Body of pancreas (tissue), 4 donors: Measurements from ENCODE around the gene SLC16A10. TPM values are rescaled to one million over a fixed set of nuclear protein-coding genes. Genes with fewer than 3 reads are reported as not detected.
A peak's percentile ranks its signal among the peaks of the same experiment; 100 is the strongest.

Experiments used
- ATAC-seq: fragments of 150-250 bp; one replicate; pipeline ENCODE4 v1.9.1; 2016
- DNase-seq, 4 donors: peaks; one replicate each; pipeline ENCODE4 v3.0.0-alpha.2; 2019
- H3K27ac ChIP-seq, 4 donors: fragments of 200-600 bp; sonication (generic); 1 replicate in 3 of 4; 2 replicates in 1 of 4; pipeline versions ENCODE4 v1.5.1 to v1.6.1; 2016 to 2019; ENCODE audit warnings: mild to moderate bottlenecking in 1 of 4, mixed read lengths in 1 of 4, moderate library complexity in 1 of 4
- H3K27me3 ChIP-seq, 2 donors: fragments of 200-600 bp; sonication (generic); one replicate each; pipeline ENCODE4 v1.6.0; 2016; ENCODE audit warnings: mild to moderate bottlenecking in 1 of 2
- H3K36me3 ChIP-seq, 2 donors: fragments of 200-600 bp; sonication (generic); replicated peaks in 1 of 2; 2 replicates each; pipeline ENCODE4 v1.5.1; 2016; ENCODE audit warnings: low read depth in 2 of 2; ENCODE audit not compliant: insufficient read depth in 1 of 2
- H3K4me1 ChIP-seq: fragments of 200-600 bp; sonication (generic); one replicate; pipeline ENCODE4 v1.6.0; 2016
- H3K4me3 ChIP-seq, 2 donors: fragments of 200-600 bp; sonication (generic); 1 replicate in 1 of 2; 2 replicates in 1 of 2; pipeline ENCODE4 v1.5.1; 2016 to 2019
- H3K9me3 ChIP-seq, 3 donors: fragments of 200-600 bp; sonication (generic); 1 replicate in 2 of 3; 2 replicates in 1 of 3; pipeline ENCODE4 v1.5.1; 2016
- POLR2A ChIP-seq, 3 donors: fragments of 450-650 bp; IDR thresholded peaks; one replicate each; pipeline ENCODE4 v1.6.1; 2016; ENCODE audit warnings: antibody characterized with exemption in 3 of 3, mild to moderate bottlenecking in 2 of 3
- WGBS, 2 donors: methylation state at CpG; one replicate each; pipeline ENCODE4 v1.1.5; 2017; 5-methylcytosine and 5-hydroxymethylcytosine counted together
- intact Hi-C: fragments of 100-400 bp; cut with DNase I; formaldehyde crosslinking; loops from one replicate; pipeline ENCODE4 v1.15.1; 2023
- total RNA-seq, 2 donors: library from RNA; depleted of rRNA; stranded (reverse); fragments of >200 nt; gene quantifications; one replicate each; pipeline ENCODE4 v1.1.0, GENCODE V29; 2016
- TF ChIP-seq, protein P1 (sequence below), 7 experiments: fragments of 450-650 bp in 4 of 7; fragments of 200-600 bp in 3 of 7; sonication (generic) in 3 of 7; IDR thresholded peaks; one replicate each; pipeline ENCODE4 v1.5.1; 2016 to 2019; ENCODE audit warnings: antibody characterized with exemption in 7 of 7

SLC16A10 gene
- total RNA-seq, 2 donors from 2014 or later = 59.4 to 124 TPM

GRCh38 chr6:111260570-111261298, 173.4 kb downstream of the SLC16A10 start:
- intact Hi-C loops = no loop called here
- Histone ChIP-seq H3K4me1 (peaks cover 23% of the 10 kb centered on the region), H3K36me3 (no peaks in the 10 kb centered on the region), H3K9me3 (no peaks in the 10 kb centered on the region), H3K27me3 (no peaks in the 10 kb centered on the region), H3K4me3 (peak overlapping the region in 1 of 2 donors; percentile 72), H3K27ac (no peak overlapping the region)
- ATAC-seq (no peak), DNase-seq (no peak)
- 83 to 84% methylated on average over 12 of the region's 12 CpGs for WGBS, 2 donors
- TF ChIP-seq POLR2A (IDR thresholded peaks at IDR 0.05) = no peak
- TF ChIP-seq, protein P1, sequence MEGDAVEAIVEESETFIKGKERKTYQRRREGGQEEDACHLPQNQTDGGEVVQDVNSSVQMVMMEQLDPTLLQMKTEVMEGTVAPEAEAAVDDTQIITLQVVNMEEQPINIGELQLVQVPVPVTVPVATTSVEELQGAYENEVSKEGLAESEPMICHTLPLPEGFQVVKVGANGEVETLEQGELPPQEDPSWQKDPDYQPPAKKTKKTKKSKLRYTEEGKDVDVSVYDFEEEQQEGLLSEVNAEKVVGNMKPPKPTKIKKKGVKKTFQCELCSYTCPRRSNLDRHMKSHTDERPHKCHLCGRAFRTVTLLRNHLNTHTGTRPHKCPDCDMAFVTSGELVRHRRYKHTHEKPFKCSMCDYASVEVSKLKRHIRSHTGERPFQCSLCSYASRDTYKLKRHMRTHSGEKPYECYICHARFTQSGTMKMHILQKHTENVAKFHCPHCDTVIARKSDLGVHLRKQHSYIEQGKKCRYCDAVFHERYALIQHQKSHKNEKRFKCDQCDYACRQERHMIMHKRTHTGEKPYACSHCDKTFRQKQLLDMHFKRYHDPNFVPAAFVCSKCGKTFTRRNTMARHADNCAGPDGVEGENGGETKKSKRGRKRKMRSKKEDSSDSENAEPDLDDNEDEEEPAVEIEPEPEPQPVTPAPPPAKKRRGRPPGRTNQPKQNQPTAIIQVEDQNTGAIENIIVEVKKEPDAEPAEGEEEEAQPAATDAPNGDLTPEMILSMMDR (IDR thresholded peaks at IDR 0.05) = no peak

GRCh38 chr6:111263837-111264236, 176.5 kb downstream of the SLC16A10 start:
- Histone ChIP-seq H3K36me3 (peaks cover 0 to 6% of the 10 kb centered on the region in 2 donors), H3K4me3 (no peak overlapping the region), H3K27ac (no peak overlapping the region), H3K4me1 (peaks cover 19% of the 10 kb centered on the region), H3K9me3 (no peaks in the 10 kb centered on the region), H3K27me3 (no peaks in the 10 kb centered on the region)
- 90 to 93% methylated on average over 4 of the region's 4 CpGs for WGBS, 2 donors
- ATAC-seq = no peak
- intact Hi-C loops = no loop called here
- DNase-seq = no peak
- TF ChIP-seq, protein P1 (IDR thresholded peaks at IDR 0.05) = no peak
- no peak for TF ChIP-seq POLR2A (IDR thresholded peaks at IDR 0.05)

- no peaks in the 10 kb centered on the region for H3K9me3 ChIP-seq
- intact Hi-C loops = no loop called here
- no peak overlapping the region for H3K4me3 ChIP-seq
- DNase-seq (no peak), ATAC-seq (no peak)
- peaks cover 7% of the 10 kb centered on the region for H3K4me1 ChIP-seq
- H3K36me3 ChIP-seq = peaks cover 0 to 6% of the 10 kb centered on the region in 2 donors
- H3K27ac ChIP-seq = no peak overlapping the region
- TF ChIP-seq, protein P1 (IDR thresholded peaks at IDR 0.05) = no peak
- TF ChIP-seq POLR2A (IDR thresholded peaks at IDR 0.05) = no peak
- no peaks in the 10 kb centered on the region for H3K27me3 ChIP-seq
- 85% methylated on average over 6 of the region's 6 CpGs for WGBS, 2 donors
Measured at GRCh38 chr6:111265842-111266241, 178.5 kb downstream of the SLC16A10 start.

DNA sequence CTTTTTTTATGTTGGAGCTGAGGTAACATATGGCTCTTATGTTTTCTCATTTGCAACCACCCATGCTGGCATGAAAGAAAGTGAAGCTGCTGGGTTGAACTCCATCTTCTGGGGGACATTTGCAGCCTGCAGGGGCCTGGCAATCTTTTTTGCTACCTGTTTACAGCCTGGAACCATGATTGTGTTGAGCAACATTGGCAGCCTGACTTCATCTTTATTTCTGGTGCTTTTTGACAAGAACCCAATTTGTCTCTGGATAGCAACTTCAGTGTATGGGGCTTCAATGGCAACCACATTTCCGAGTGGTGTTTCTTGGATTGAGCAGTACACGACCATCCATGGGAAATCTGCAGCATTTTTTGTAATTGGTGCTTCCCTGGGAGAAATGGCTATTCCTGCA, 179.0 kb downstream of the SLC16A10 start:
- Histone ChIP-seq H3K27ac (no peak overlapping the region), H3K27me3 (no peaks in the 10 kb centered on the region), H3K4me3 (no peak overlapping the region), H3K4me1 (peaks cover 2% of the 10 kb centered on the region), H3K36me3 (peaks cover 0 to 6% of the 10 kb centered on the region in 2 donors), H3K9me3 (no peaks in the 10 kb centered on the region)
- DNase-seq (no peak), ATAC-seq (no peak)
- intact Hi-C loops = no loop called here
- whole genome bisulfite sequencing, 2 donors = 88 to 91% methylated on average over 2 of the region's 2 CpGs
- TF ChIP-seq POLR2A (IDR thresholded peaks at IDR 0.05) = no peak
- TF ChIP-seq, protein P1 (IDR thresholded peaks at IDR 0.05) = no peak
